GM23248 (cell line): Measurements from ENCODE around the gene CDKN2AIPNL. TPM values are rescaled to one million over a fixed set of nuclear protein-coding genes. Genes with fewer than 3 reads are reported as not detected.

ENCODE experiments used
- DNase-seq: peaks from one replicate; pipeline ENCODE4 v3.0.0-alpha.2; 2015
- H2AFZ ChIP-seq: fragments of 200-600 bp; sonication (generic); 2 replicates; pipeline ENCODE4 v1.6.1; 2016; ENCODE audit warnings: antibody characterized with exemption
- H3F3A ChIP-seq: fragments of 200-600 bp; sonication (generic); 2 replicates; pipeline ENCODE4 v1.6.1; 2016; ENCODE audit warnings: mild to moderate bottlenecking, antibody characterized with exemption, mixed run types; ENCODE audit not compliant: insufficient read depth
- H3K27ac ChIP-seq: fragments of 200-600 bp; sonication (generic); 2 replicates; pipeline ENCODE4 v1.5.1; 2016; ENCODE audit warnings: mild to moderate bottlenecking
- H3K27me3 ChIP-seq: fragments of 200-600 bp; sonication (generic); replicated peaks from 2 replicates; pipeline ENCODE4 v1.6.1; 2016; ENCODE audit warnings: mild to moderate bottlenecking; ENCODE audit not compliant: insufficient read depth
- H3K36me3 ChIP-seq: fragments of 200-600 bp; sonication (generic); 2 replicates; pipeline ENCODE4 v1.6.1; 2016; ENCODE audit warnings: low read depth, mild to moderate bottlenecking
- H3K4me1 ChIP-seq: fragments of 200-600 bp; sonication (generic); 2 replicates; pipeline ENCODE4 v1.6.1; 2016; ENCODE audit warnings: mild to moderate bottlenecking; ENCODE audit not compliant: insufficient read depth
- H3K4me2 ChIP-seq: fragments of 200-600 bp; sonication (generic); one replicate; pipeline ENCODE4 v1.6.1; 2016; ENCODE audit warnings: mild to moderate bottlenecking; ENCODE audit not compliant: unreplicated experiment
- H3K4me3 ChIP-seq: fragments of 200-600 bp; sonication (generic); 2 replicates; pipeline ENCODE4 v1.5.1; 2016; ENCODE audit warnings: mild to moderate bottlenecking
- H3K79me2 ChIP-seq: fragments of 200-600 bp; sonication (generic); 2 replicates; pipeline ENCODE4 v1.6.1; 2016; ENCODE audit warnings: mild to moderate bottlenecking; ENCODE audit not compliant: insufficient read depth
- H3K9ac ChIP-seq: fragments of 200-600 bp; sonication (generic); 2 replicates; pipeline ENCODE4 v1.6.1; 2016; ENCODE audit warnings: mild to moderate bottlenecking
- H3K9me2 ChIP-seq: fragments of 200-600 bp; sonication (generic); 2 replicates; pipeline ENCODE4 v1.6.1; 2016; ENCODE audit warnings: mixed run types, mild to moderate bottlenecking, moderate library complexity; ENCODE audit not compliant: insufficient read depth
- H3K9me3 ChIP-seq: fragments of 200-600 bp; sonication (generic); one replicate; pipeline ENCODE4 v1.6.1; 2017; ENCODE audit warnings: low read depth
- H4K20me1 ChIP-seq: fragments of 200-600 bp; sonication (generic); 2 replicates; pipeline ENCODE4 v1.6.0; 2016; ENCODE audit not compliant: insufficient read depth
- EZH2 ChIP-seq: fragments of 200-600 bp; sonication (generic); IDR thresholded peaks from 2 replicates; pipeline ENCODE4 v1.6.1; 2018; ENCODE audit warnings: antibody characterized with exemption, mild to moderate bottlenecking; ENCODE audit not compliant: insufficient read depth, poor library complexity, severe bottlenecking
- EZH2phosphoT487 ChIP-seq: fragments of 200-600 bp; sonication (generic); IDR thresholded peaks from 2 replicates; pipeline ENCODE4 v1.6.1; 2018; ENCODE audit warnings: antibody characterized with exemption, moderate library complexity, mild to moderate bottlenecking, low read depth; ENCODE audit not compliant: insufficient read depth
- WGBS, 2 experiments: methylation state at CpG; one replicate each; pipeline ENCODE4 v1.1.6; 2015 to 2017; ENCODE audit warnings: low lambda C conversion rate in 2 of 2, low coverage in 1 of 2; ENCODE audit errors: missing lambda C conversion rate in 2 of 2; 5-methylcytosine and 5-hydroxymethylcytosine counted together
- in situ Hi-C: fragments of 300-500 bp; cut with MboI; formaldehyde crosslinking; loops from 2 replicates; pipeline ENCODE4 v1.15.0; 2020
- polyA plus RNA-seq: library from polyadenylated mRNA; unstranded; fragments of >200 nt; fragmentation: Nextera tagmentation; extraction: Ambion mirVana; gene quantifications from 2 replicates; pipeline ENCODE4 v1.2.1, GENCODE V29; 2016
- total RNA-seq: library from RNA; depleted of rRNA; stranded (reverse); fragments of >200 nt; shearing (Covaris generic); gene quantifications from 2 replicates; pipeline ENCODE4 v1.2.3, GENCODE V29; 2014

The CDKN2AIPNL gene
- total and polyA plus RNA-seq, 2 experiments from 2014 or later, result 26.0 to 39.9 TPM

DNA sequence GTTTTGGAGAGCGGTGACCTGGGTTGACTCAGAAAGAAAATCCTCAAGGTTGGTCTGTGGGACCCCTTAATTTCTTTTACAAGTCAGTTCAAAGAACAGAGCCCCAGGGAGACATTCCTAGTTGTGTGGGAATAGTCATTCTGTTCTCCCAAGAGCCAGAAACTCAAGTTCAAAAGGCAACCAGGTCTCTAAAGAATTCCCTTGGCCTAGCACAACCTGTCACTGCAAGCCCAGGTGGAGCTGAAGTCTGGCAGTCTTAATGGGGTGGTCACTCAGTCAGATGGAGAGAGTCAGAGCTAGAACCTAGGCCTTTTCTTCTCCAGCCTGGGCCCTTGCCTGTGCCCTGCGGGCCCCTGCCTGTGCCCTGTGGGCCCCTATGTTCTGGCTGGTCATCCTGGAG, 37.5 kb upstream of the CDKN2AIPNL start:
- no peak overlapping the region for H3K4me3 ChIP-seq
- peaks cover 10% of the 10 kb centered on the region; the same call in 1 of the 2 replicates for H3K4me1 ChIP-seq
- no peaks in the 10 kb centered on the region for H3K36me3 ChIP-seq
- no peaks in the 10 kb centered on the region for H3F3A ChIP-seq
- H4K20me1 ChIP-seq, result no peaks in the 10 kb centered on the region
- no peak overlapping the region for H2AFZ ChIP-seq
- no peak overlapping the region for H3K27ac ChIP-seq
- no peak overlapping the region for H3K9ac ChIP-seq
- no peaks in the 10 kb centered on the region for H3K9me2 ChIP-seq
- in situ Hi-C loops, result no loop called here
- H3K9me3 ChIP-seq, result no peaks in the 10 kb centered on the region
- DNase-seq, result no peak
- no peak overlapping the region for H3K4me2 ChIP-seq
- H3K27me3 ChIP-seq, result no peaks in the 10 kb centered on the region
- WGBS, 2 experiments, result 88 to 97% methylated on average over 2 of the region's 2 CpGs
- TF ChIP-seq EZH2 (no peak), EZH2phosphoT487 (no peak)
- no peaks in the 10 kb centered on the region for H3K79me2 ChIP-seq

DNA sequence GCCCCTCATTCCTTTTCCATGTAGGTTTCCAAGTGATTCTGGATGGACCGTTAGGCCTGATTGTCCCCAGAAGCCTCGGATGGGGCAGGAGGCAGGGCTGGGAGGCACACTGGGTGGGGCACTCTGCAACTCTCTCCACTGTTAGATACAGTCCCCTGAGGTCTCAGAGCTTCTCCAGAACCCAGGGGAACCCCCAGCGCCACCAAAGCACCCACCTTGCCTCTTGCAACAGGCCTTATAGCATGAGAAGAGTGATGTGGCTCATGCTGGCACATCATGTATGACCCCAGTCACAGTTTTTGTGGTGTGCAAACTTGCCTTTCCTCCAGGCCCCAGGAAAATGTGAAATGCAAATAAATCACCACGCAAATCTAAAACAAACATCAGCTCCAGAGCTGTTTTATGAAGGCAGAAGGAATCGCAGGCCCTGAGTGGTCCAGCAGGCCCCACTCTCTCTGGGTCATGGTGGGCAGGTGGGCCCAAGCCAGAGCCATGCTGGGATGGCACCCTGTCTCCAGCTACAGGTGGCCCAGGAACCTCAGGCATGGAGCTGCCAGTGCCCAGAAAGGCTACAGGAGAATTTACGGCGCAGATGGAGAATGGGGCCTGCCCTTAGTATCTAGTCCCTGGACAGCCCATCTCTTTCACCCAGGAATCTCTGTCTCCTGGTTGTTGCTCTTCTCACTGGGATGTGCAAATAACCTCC, 36.3 kb upstream of the CDKN2AIPNL start:
- in situ Hi-C loops, result no loop called here

DNA sequence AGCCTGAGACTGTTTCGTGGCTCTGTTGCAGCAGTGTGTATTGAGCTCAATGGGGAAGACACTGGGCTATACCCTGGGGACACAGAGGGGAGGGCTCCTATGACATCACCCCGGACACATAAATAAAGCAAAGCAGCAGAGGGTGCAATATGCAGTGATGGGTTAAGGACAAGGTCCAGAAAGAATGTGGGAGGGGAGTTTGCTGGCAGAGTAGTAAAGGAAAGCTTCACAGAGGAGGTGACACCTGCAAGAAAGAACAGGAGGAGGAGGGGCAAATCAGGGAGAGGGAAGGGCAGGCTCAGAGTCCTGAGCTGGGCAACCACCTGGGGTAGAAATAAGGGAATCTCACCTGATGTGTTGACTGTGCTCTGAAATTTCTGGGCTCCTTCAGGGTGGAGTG, 35.3 kb upstream of the CDKN2AIPNL start:
- no peaks in the 10 kb centered on the region for H3K9me3 ChIP-seq
- no peaks in the 10 kb centered on the region for H3K36me3 ChIP-seq
- no peaks in the 10 kb centered on the region for H4K20me1 ChIP-seq
- no peak overlapping the region for H3K9ac ChIP-seq
- DNase-seq, result no peak
- H3K27me3 ChIP-seq, result no peaks in the 10 kb centered on the region
- H3K4me2 ChIP-seq, result no peak overlapping the region
- no peak overlapping the region for H2AFZ ChIP-seq
- H3K4me1 ChIP-seq, result peaks cover 5% of the 10 kb centered on the region; the same call in 1 of the 2 replicates
- no peak for TF ChIP-seq EZH2phosphoT487
- TF ChIP-seq EZH2, result no peak
- no peaks in the 10 kb centered on the region for H3K9me2 ChIP-seq
- 74 to 78% methylated on average over 2 of the region's 2 CpGs for WGBS, 2 experiments
- no peaks in the 10 kb centered on the region for H3F3A ChIP-seq
- H3K27ac ChIP-seq, result no peak overlapping the region
- in situ Hi-C loops, result no loop called here
- H3K4me3 ChIP-seq, result no peak overlapping the region
- no peaks in the 10 kb centered on the region for H3K79me2 ChIP-seq

More for the DNA sequence above, 36.3 kb upstream of the CDKN2AIPNL start:
- Histone ChIP-seq H3K27me3 (no peaks in the 10 kb centered on the region), H3K9me3 (no peaks in the 10 kb centered on the region), H3K4me1 (peaks cover 10% of the 10 kb centered on the region; the same call in 1 of the 2 replicates), H3K9me2 (no peaks in the 10 kb centered on the region), H3K36me3 (no peaks in the 10 kb centered on the region), H3K79me2 (no peaks in the 10 kb centered on the region), H3K4me3 (no peak overlapping the region), H4K20me1 (no peaks in the 10 kb centered on the region), H3K9ac (no peak overlapping the region), H3K27ac (no peak overlapping the region), H3F3A (no peaks in the 10 kb centered on the region), H2AFZ (no peak overlapping the region), H3K4me2 (no peak overlapping the region)
- no peak for DNase-seq
- no peak for TF ChIP-seq EZH2phosphoT487
- no peak for TF ChIP-seq EZH2
- 94 to 96% methylated on average over 7 of the region's 7 CpGs for WGBS, 2 experiments

DNA sequence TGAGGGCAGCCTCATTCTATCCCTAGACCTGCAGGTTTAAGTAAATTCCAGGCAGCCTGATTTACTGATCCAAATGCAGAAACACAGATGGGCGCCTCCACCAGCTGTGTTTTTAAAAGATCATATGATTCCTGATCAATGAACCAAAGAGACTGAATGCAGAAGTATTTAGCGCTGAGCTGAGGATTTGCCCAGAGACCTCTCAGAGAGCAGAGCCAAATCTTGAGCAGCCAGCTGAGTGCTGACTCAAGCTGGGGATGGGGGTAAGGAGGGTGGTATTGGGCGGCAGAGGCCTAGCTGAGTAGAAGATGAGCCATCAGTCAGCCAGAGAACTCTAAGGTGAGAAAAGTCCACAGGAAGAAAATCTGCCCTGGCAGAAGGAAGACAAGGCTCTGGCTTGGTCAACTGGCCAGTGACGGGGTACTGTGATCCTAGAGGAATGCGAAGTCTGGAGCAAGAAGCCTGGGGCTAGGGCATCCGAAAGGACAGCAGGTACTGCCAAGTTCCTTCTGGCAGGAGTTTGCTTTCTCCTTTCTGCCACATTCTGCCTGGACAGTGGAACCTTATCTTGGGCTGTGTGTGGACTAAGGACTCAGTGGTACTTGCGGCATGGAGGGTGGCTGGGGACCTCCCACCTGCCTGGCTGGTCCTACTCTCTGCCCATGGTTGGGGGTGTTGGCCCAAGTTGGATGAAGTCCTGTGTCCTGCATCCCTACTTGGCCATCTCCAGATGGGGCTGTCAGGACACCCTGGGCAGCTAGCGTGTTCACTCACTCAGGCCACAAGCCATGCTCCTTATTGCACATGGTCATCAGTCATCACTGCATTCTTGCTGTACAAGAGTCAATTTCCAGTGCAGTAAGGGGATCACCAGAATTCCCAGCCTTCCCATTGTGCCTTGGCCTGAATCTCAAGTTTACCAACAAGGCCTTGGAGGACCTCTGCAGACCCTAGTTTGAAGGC, 34.5 kb upstream of the CDKN2AIPNL start:
- in situ Hi-C loops, result no loop called here
- Histone ChIP-seq H4K20me1 (no peaks in the 10 kb centered on the region), H3K9me2 (no peaks in the 10 kb centered on the region), H3K27me3 (no peaks in the 10 kb centered on the region), H3K9me3 (no peaks in the 10 kb centered on the region), H3K27ac (no peak overlapping the region), H3F3A (no peaks in the 10 kb centered on the region), H3K4me2 (no peak overlapping the region), H3K36me3 (no peaks in the 10 kb centered on the region), H3K4me3 (no peak overlapping the region), H3K9ac (no peak overlapping the region), H3K79me2 (no peaks in the 10 kb centered on the region), H3K4me1 (no peaks in the 10 kb centered on the region), H2AFZ (no peak overlapping the region)
- 93 to 94% methylated on average over 8 of the region's 8 CpGs for WGBS, 2 experiments
- no peak for TF ChIP-seq EZH2
- no peak for TF ChIP-seq EZH2phosphoT487
- no peak for DNase-seq
